WTC11 (cell line): ENCODE results near the gene MPND. TPM values are rescaled to one million over a fixed set of nuclear protein-coding genes. Genes with fewer than 3 reads are reported as not detected.
A peak's percentile ranks its signal among the peaks of the same experiment; 100 is the strongest.

Source experiments
- ATAC-seq: fragments of 200-7000 bp; cut with Tn5 transposase; 2 replicates; pipeline ENCODE4 v1.10.0; 2021; ENCODE audit warnings: mild to moderate bottlenecking, moderate library complexity
- CTCF ChIA-PET: fragments of 300-600 bp; sonication (Branson Sonifier 250); formaldehyde crosslinking; loops from one replicate; lab custom pipeline; 2021; ENCODE audit warnings: antibody characterized with exemption; lab: Charles Lee
- POLR2A ChIA-PET: fragments of 350-600 bp; sonication (Branson Sonifier 250); formaldehyde crosslinking; loops from one replicate; lab custom pipeline; 2021; ENCODE audit warnings: antibody characterized with exemption; lab: Charles Lee
- DNase-seq: peaks from one replicate; pipeline ENCODE4 v3.0.0; 2021; ENCODE audit warnings: low spot score
- H3K27ac Mint-ChIP-seq: 2 replicates; pipeline ENCODE4 v1.8.0; 2021; ENCODE audit warnings: mixed read lengths
- H3K27me3 Mint-ChIP-seq: 2 replicates; pipeline ENCODE4 v1.8.0; 2021; ENCODE audit warnings: low read depth, mild to moderate bottlenecking, moderate library complexity, mixed read lengths
- H3K36me3 Mint-ChIP-seq: 2 replicates; pipeline ENCODE4 v1.8.0; 2021; ENCODE audit warnings: mixed read lengths
- H3K4me1 Mint-ChIP-seq: 2 replicates; pipeline ENCODE4 v1.8.0; 2022; ENCODE audit warnings: mixed read lengths
- H3K4me3 Mint-ChIP-seq: 2 replicates; pipeline ENCODE4 v1.8.0; 2021; ENCODE audit warnings: mild to moderate bottlenecking, moderate library complexity, mixed read lengths
- H3K9me3 Mint-ChIP-seq: 2 replicates; pipeline ENCODE4 v1.8.0; 2021; ENCODE audit warnings: mixed read lengths
- E2F4 ChIP-seq: sonication (generic); formaldehyde crosslinking; IDR thresholded peaks from 2 replicates; pipeline ENCODE4 v1.8.1; 2022; ENCODE audit warnings: low read depth, mild to moderate bottlenecking, moderate library complexity, missing genetic modification reagents, borderline replicate concordance
- FOXP1 ChIP-seq: sonication (generic); formaldehyde crosslinking; IDR thresholded peaks from 2 replicates; pipeline ENCODE4 v1.8.0; 2022; ENCODE audit warnings: missing genetic modification reagents, mild to moderate bottlenecking, moderate library complexity, borderline replicate concordance
- GTF2I ChIP-seq: fragments of 250-450 bp; sonication (Bioruptor Pico); conservative IDR thresholded peaks from 2 replicates; pipeline ENCODE4 v1.4.0; 2021; ENCODE audit warnings: mild to moderate bottlenecking
- HMGA2 ChIP-seq: fragments of 250-450 bp; sonication (Bioruptor Pico); IDR thresholded peaks from 2 replicates; pipeline ENCODE4 v1.4.0; 2021; ENCODE audit warnings: mild to moderate bottlenecking, moderate library complexity
- PREB ChIP-seq: sonication (generic); formaldehyde crosslinking; IDR thresholded peaks from 2 replicates; pipeline ENCODE4 v1.8.1; 2022; ENCODE audit warnings: mild to moderate bottlenecking, missing genetic modification reagents, moderate library complexity, borderline replicate concordance
- RELA ChIP-seq: sonication (generic); formaldehyde crosslinking; IDR thresholded peaks from 2 replicates; pipeline ENCODE4 v1.8.1; 2022; ENCODE audit warnings: missing genetic modification reagents, mild to moderate bottlenecking, borderline replicate concordance
- STAT6 ChIP-seq: sonication (generic); formaldehyde crosslinking; conservative IDR thresholded peaks from 2 replicates; pipeline ENCODE4 v1.8.1; 2023; ENCODE audit warnings: mild to moderate bottlenecking, low read depth, missing genetic modification reagents, moderate library complexity
- ZNF423 ChIP-seq: fragments of 250-450 bp; sonication (Bioruptor Pico); IDR thresholded peaks from 2 replicates; pipeline ENCODE4 v2.1.2; 2022; ENCODE audit warnings: mild to moderate bottlenecking, moderate library complexity
- total RNA-seq: library from RNA; stranded (reverse); gene quantifications from 3 replicates; pipeline ENCODE4 v1.2.3, GENCODE V29; 2021
- TF ChIP-seq, protein P1 (sequence below): sonication (generic); formaldehyde crosslinking; IDR thresholded peaks from 2 replicates; pipeline ENCODE4 v1.8.1; 2023; ENCODE audit warnings: mild to moderate bottlenecking, missing genetic modification reagents, borderline replicate concordance
- TF ChIP-seq, protein P2 (sequence below): sonication (generic); formaldehyde crosslinking; conservative IDR thresholded peaks from 2 replicates; pipeline ENCODE4 v1.8.1; 2022; ENCODE audit warnings: mild to moderate bottlenecking, missing genetic modification reagents
- TF ChIP-seq, protein P3 (sequence below): sonication (generic); formaldehyde crosslinking; IDR thresholded peaks from 2 replicates; pipeline ENCODE4 v1.8.0; 2023; ENCODE audit warnings: missing genetic modification reagents
- TF ChIP-seq, protein P4 (sequence below): fragments of 200-600 bp; IDR thresholded peaks from 2 replicates; pipeline ENCODE4 v1.8.0; 2022; ENCODE audit warnings: antibody characterized with exemption

MPND gene
- total RNA-seq, 1 experiment from 2014 or later = 28.3 TPM

- H3K4me3 Mint-ChIP-seq = no peak overlapping the region
- peak; percentile 59; the same call in 1 of the 2 replicates for TF ChIP-seq GTF2I
- TF ChIP-seq STAT6 (CRISPR knock-in tag) = no peak
- TF ChIP-seq RELA (CRISPR knock-in tag) = no peak
- TF ChIP-seq HMGA2 (CRISPR knock-in tag) = no peak
- TF ChIP-seq, all 79 proteins: peak for 1
- Mint-ChIP-seq H3K27ac (no peak overlapping the region), H3K9me3 (no peaks in the 10 kb centered on the region), H3K36me3 (peaks cover 23% of the 10 kb centered on the region), H3K27me3 (no peaks in the 10 kb centered on the region), H3K4me1 (no peaks in the 10 kb centered on the region)
- ChIA-PET POLR2A (no interaction called here), CTCF (interaction anchor here (4.2 kb wide), 1 partner anchor 83 kb away, joined by 187 read pairs; no protein-coding TSS in a partner anchor)
- DNase-seq (no peak), ATAC-seq (no peak)
Observed at GRCh38 chr19:4350111-4350510, 6.7 kb downstream of the MPND start.

DNA sequence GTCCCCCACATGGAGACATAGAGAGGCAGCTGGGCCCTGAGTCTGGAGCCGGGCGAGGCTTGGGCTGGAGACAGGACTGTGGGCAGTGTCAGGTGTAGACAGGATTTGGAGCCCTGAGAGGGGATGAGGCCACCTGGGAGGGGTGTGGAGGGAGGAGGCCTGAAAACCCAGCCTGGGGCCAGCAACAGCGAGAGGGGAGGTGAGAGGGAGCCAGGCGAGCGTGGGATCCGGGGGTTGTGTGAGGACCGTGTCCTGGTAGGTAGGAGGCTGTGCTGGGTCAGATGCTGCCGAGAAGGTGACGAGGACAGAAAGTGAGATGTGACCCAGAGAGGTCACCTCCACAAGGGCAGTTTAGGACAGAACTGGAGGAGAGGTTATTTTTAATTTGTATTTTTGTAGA is 7.4 kb downstream of the MPND start:
- ATAC-seq (no peak), DNase-seq (no peak)
- Mint-ChIP-seq H3K27ac (no peak overlapping the region), H3K27me3 (no peaks in the 10 kb centered on the region), H3K4me3 (no peak overlapping the region), H3K4me1 (no peaks in the 10 kb centered on the region), H3K9me3 (no peaks in the 10 kb centered on the region), H3K36me3 (peaks cover 18% of the 10 kb centered on the region)
- CTCF ChIA-PET = interaction anchor here (4.2 kb wide), 1 partner anchor 83 kb away, joined by 187 read pairs; no protein-coding TSS in a partner anchor
- POLR2A ChIA-PET = no interaction called here
- TF ChIP-seq, protein P1, sequence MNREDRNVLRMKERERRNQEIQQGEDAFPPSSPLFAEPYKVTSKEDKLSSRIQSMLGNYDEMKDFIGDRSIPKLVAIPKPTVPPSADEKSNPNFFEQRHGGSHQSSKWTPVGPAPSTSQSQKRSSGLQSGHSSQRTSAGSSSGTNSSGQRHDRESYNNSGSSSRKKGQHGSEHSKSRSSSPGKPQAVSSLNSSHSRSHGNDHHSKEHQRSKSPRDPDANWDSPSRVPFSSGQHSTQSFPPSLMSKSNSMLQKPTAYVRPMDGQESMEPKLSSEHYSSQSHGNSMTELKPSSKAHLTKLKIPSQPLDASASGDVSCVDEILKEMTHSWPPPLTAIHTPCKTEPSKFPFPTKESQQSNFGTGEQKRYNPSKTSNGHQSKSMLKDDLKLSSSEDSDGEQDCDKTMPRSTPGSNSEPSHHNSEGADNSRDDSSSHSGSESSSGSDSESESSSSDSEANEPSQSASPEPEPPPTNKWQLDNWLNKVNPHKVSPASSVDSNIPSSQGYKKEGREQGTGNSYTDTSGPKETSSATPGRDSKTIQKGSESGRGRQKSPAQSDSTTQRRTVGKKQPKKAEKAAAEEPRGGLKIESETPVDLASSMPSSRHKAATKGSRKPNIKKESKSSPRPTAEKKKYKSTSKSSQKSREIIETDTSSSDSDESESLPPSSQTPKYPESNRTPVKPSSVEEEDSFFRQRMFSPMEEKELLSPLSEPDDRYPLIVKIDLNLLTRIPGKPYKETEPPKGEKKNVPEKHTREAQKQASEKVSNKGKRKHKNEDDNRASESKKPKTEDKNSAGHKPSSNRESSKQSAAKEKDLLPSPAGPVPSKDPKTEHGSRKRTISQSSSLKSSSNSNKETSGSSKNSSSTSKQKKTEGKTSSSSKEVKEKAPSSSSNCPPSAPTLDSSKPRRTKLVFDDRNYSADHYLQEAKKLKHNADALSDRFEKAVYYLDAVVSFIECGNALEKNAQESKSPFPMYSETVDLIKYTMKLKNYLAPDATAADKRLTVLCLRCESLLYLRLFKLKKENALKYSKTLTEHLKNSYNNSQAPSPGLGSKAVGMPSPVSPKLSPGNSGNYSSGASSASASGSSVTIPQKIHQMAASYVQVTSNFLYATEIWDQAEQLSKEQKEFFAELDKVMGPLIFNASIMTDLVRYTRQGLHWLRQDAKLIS (CRISPR knock-in tag) = no peak
- no peak for TF ChIP-seq E2F4 (CRISPR knock-in tag)
- TF ChIP-seq, protein P2, sequence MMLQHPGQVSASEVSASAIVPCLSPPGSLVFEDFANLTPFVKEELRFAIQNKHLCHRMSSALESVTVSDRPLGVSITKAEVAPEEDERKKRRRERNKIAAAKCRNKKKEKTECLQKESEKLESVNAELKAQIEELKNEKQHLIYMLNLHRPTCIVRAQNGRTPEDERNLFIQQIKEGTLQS (CRISPR knock-in tag) = no peak
- no peak for TF ChIP-seq PREB
- TF ChIP-seq, protein P3, sequence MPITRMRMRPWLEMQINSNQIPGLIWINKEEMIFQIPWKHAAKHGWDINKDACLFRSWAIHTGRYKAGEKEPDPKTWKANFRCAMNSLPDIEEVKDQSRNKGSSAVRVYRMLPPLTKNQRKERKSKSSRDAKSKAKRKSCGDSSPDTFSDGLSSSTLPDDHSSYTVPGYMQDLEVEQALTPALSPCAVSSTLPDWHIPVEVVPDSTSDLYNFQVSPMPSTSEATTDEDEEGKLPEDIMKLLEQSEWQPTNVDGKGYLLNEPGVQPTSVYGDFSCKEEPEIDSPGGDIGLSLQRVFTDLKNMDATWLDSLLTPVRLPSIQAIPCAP (CRISPR knock-in tag) = no peak

GRCh38 chr19:4352701-4353121 is 9.3 kb downstream of the MPND start:
- H3K4me3 Mint-ChIP-seq = no peak overlapping the region
- H3K27ac Mint-ChIP-seq = no peak overlapping the region
- no peak for TF ChIP-seq FOXP1 (CRISPR knock-in tag)
- TF ChIP-seq, protein P4, sequence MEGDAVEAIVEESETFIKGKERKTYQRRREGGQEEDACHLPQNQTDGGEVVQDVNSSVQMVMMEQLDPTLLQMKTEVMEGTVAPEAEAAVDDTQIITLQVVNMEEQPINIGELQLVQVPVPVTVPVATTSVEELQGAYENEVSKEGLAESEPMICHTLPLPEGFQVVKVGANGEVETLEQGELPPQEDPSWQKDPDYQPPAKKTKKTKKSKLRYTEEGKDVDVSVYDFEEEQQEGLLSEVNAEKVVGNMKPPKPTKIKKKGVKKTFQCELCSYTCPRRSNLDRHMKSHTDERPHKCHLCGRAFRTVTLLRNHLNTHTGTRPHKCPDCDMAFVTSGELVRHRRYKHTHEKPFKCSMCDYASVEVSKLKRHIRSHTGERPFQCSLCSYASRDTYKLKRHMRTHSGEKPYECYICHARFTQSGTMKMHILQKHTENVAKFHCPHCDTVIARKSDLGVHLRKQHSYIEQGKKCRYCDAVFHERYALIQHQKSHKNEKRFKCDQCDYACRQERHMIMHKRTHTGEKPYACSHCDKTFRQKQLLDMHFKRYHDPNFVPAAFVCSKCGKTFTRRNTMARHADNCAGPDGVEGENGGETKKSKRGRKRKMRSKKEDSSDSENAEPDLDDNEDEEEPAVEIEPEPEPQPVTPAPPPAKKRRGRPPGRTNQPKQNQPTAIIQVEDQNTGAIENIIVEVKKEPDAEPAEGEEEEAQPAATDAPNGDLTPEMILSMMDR = peak; percentile 77
- no peak for TF ChIP-seq ZNF423 (CRISPR knock-in tag)
- ATAC-seq = peak; percentile 84
- peak; percentile 78 for DNase-seq
- H3K36me3 Mint-ChIP-seq = peaks cover 5% of the 10 kb centered on the region
- ChIA-PET POLR2A (interaction anchor here (0.8 to 1.6 kb wide), 2 partner anchors 9 to 86 kb away, joined by 5 to 12 read pairs; partner anchors contain the start of gene MPND), CTCF (interaction anchor here (0.5 to 4.2 kb wide), 56 partner anchors 8 to 679 kb away, joined by 3 to 187 read pairs (median 5); partner anchors contain the start of genes CHAF1A, FSD1, HDGFL2 and MPND)
- no peaks in the 10 kb centered on the region for H3K9me3 Mint-ChIP-seq
- H3K4me1 Mint-ChIP-seq = no peaks in the 10 kb centered on the region
- H3K27me3 Mint-ChIP-seq = no peaks in the 10 kb centered on the region
